ENCODE measurements around the gene RNPS1. TPM values are rescaled to one million over a fixed set of nuclear protein-coding genes. Genes with fewer than 3 reads are reported as not detected.

The RNPS1 gene
- total RNA-seq, 4 donors from 2014 or later, result 101 to 127 (median 114) TPM

DNA sequence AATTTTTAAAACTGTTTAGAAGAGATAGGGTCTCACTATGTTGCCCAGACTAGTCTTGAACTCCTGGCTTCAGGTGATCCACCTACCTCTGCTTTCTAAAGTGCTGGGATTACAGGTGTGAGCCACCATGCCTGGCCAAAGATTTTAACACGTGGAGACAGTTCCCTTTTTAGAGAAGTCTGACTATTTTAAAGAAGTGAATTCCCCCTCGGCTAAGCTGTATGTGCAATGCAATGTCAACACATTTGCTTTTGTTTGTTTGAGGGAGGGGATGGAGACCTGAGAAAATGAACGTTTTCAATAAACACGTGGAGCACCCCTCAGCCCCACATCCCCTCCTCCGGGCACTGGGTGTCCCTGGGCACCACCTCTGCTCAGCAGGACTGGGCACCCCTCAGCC, 14.3 kb upstream of the RNPS1 start:
- WGBS, 2 donors, result 67 to 80% methylated on average over 5 of the region's 5 CpGs
- Histone ChIP-seq H3K9me3 (no peaks in the 10 kb centered on the region), H3K27ac (no peak overlapping the region), H3K4me1 (peaks cover 0 to 3% (median 0%) of the 10 kb centered on the region in 4 donors), H3K4me3 (no peak overlapping the region), H3K36me3 (peaks cover 0 to 93% (median 0%) of the 10 kb centered on the region in 3 donors), H3K27me3 (no peaks in the 10 kb centered on the region)
- TF ChIP-seq, protein P1, sequence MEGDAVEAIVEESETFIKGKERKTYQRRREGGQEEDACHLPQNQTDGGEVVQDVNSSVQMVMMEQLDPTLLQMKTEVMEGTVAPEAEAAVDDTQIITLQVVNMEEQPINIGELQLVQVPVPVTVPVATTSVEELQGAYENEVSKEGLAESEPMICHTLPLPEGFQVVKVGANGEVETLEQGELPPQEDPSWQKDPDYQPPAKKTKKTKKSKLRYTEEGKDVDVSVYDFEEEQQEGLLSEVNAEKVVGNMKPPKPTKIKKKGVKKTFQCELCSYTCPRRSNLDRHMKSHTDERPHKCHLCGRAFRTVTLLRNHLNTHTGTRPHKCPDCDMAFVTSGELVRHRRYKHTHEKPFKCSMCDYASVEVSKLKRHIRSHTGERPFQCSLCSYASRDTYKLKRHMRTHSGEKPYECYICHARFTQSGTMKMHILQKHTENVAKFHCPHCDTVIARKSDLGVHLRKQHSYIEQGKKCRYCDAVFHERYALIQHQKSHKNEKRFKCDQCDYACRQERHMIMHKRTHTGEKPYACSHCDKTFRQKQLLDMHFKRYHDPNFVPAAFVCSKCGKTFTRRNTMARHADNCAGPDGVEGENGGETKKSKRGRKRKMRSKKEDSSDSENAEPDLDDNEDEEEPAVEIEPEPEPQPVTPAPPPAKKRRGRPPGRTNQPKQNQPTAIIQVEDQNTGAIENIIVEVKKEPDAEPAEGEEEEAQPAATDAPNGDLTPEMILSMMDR (IDR thresholded peaks at IDR 0.05), result no peak
- TF ChIP-seq EP300 (IDR thresholded peaks at IDR 0.05) (no peak), POLR2A (IDR thresholded peaks at IDR 0.05) (no peak)
- no peak for DNase-seq (ENCODE audit: low spot score in 2 of 2)

DNA sequence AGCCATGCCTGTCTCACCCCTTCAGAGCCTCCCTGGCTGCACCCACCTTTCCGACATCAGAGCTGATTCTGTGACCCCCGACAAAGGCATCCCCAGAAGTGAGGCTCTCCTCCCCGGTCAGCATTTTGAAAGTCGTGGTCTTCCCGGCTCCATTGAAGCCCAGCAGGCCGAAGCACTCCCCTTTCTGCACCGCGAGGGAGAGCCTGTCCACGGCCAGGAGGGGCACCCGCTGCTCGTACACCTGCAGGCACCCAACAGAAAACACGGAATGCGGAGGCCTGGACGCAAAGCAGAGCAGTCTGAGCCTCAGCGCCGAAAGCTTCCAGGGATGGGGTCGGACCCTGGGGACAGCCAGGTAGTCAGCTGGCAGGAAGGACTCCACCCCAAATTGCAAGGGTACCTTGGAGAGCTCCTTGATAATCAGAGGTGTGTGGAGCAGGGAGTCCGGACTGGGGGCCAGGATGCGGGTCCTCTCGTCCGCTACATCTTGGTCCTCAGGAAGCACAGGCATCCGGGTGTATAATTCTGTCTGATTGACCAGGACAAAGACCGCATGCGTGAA, 13.1 kb upstream of the RNPS1 start:
- Histone ChIP-seq H3K9me3 (no peaks in the 10 kb centered on the region), H3K27me3 (no peaks in the 10 kb centered on the region), H3K4me1 (peaks cover 0 to under 1% (median 0%) of the 10 kb centered on the region in 4 donors), H3K27ac (no peak overlapping the region), H3K4me3 (no peak overlapping the region), H3K36me3 (peaks cover 0 to 93% (median 0%) of the 10 kb centered on the region in 3 donors)
- DNase-seq (ENCODE audit: low spot score in 2 of 2), result no peak
- 84 to 85% methylated on average over 20 to 24 of the region's 24 CpGs for WGBS, 2 donors
- no peak for TF ChIP-seq POLR2A (IDR thresholded peaks at IDR 0.05)
- TF ChIP-seq, protein P1 (IDR thresholded peaks at IDR 0.05), result no peak
- TF ChIP-seq EP300 (IDR thresholded peaks at IDR 0.05), result no peak

DNA sequence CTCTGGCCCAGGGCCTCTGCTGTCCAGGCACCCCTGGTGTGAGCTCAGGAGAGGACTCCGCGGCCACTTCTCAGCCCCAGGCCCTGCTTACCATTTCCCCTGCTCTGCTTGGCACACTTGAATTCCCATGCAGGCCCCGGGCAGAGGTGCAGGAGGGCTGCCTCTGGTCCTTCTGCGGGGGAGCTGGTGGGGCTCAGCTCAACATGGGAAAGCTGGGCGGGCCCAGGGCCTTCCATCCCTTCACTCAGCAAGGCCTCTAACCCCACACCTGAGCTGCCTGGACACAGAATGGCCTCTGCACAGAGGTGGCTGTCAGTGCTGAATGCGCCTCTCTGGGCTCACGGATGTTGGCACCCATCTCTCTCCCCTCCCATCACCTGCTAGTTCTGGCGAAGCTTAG, 12.5 kb upstream of the RNPS1 start:
- no peaks in the 10 kb centered on the region for H3K9me3 ChIP-seq
- H3K4me3 ChIP-seq, result no peak overlapping the region
- H3K27ac ChIP-seq, result no peak overlapping the region
- TF ChIP-seq, protein P1 (IDR thresholded peaks at IDR 0.05), result no peak
- H3K36me3 ChIP-seq, result peaks cover 0 to 93% (median 0%) of the 10 kb centered on the region in 3 donors
- DNase-seq (ENCODE audit: low spot score in 2 of 2), result no peak
- H3K4me1 ChIP-seq, result no peaks in the 10 kb centered on the region
- 80 to 88% methylated on average over 5 to 8 of the region's 8 CpGs for WGBS, 2 donors
- no peaks in the 10 kb centered on the region for H3K27me3 ChIP-seq

DNA sequence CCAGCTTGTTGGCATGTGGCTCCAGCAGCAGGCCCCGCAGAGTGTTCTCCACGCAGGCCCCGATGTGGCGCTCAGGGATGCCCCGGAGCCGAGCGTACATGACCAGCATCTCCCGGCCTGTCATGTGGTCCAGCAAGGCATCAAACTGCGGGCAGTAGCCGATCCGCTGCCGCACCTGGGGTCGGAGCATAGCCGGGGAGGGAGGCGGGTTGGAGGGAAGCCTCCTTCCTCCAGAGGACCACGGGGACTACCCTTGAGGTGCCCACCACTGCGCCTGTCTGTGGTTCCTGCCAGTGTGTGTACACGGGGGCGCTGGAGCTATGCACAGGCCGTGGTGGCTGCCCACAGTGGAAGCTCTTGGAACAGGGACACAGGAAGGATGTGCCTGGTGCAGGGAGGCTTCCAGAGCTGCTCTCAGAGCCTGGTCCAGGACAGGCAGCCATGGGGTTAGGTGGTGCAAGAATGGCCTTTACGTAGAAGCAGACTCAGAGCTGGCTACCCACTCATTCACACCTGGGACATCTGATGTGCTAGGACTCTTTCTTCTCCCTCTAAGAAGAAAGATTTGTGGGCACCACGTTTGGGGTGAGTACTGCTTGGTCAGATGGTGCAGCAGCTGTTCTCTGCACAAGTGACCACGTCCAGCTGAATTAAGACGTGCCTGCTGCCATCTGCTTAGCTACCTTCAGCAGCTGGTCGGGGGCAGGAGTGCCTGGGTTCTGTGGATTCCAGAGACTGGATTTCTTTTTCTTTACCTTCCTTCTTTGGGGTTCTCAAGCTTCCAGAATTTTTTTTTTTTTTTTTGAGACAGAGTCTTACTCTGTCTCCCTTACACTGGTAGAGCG, 11.3 kb upstream of the RNPS1 start:
- WGBS, 2 donors, result 87% methylated on average over 22 to 26 of the region's 26 CpGs
- Histone ChIP-seq H3K4me1 (no peaks in the 10 kb centered on the region), H3K27ac (no peak overlapping the region), H3K27me3 (no peaks in the 10 kb centered on the region), H3K9me3 (no peaks in the 10 kb centered on the region), H3K4me3 (no peak overlapping the region), H3K36me3 (peaks cover 0 to 85% (median 0%) of the 10 kb centered on the region in 3 donors)
- DNase-seq (ENCODE audit: low spot score in 2 of 2), result no peak
- TF ChIP-seq, protein P1 (IDR thresholded peaks at IDR 0.05), result no peak
- TF ChIP-seq POLR2A (IDR thresholded peaks at IDR 0.05) (no peak), EP300 (IDR thresholded peaks at IDR 0.05) (no peak)

DNA sequence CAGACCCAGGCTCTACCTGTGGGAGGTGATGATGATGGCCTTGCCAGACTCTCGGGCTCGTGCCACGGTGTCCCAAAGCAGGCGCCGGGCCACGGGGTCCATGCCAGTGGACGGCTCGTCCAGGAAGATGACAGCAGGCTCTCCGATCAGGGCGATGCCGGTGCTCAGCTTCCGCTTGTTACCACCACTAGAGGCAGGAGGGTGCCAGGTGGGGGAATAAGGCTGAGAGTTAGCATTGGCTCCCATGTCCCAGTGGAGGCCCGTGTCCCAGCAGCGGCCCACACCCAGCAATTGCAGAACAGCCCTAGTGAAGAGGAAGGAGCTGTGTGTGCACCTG, 10.3 kb upstream of the RNPS1 start:
- H3K27me3 ChIP-seq, result no peaks in the 10 kb centered on the region
- TF ChIP-seq, protein P1 (IDR thresholded peaks at IDR 0.05), result no peak
- TF ChIP-seq POLR2A (IDR thresholded peaks at IDR 0.05) (no peak), EP300 (IDR thresholded peaks at IDR 0.05) (no peak)
- H3K27ac ChIP-seq, result no peak overlapping the region
- H3K9me3 ChIP-seq, result no peaks in the 10 kb centered on the region
- peaks cover 0 to 4% (median 0%) of the 10 kb centered on the region in 4 donors for H3K4me1 ChIP-seq
- no peak overlapping the region for H3K4me3 ChIP-seq
- peaks cover 0 to 81% (median 0%) of the 10 kb centered on the region in 3 donors for H3K36me3 ChIP-seq
- WGBS, 2 donors, result 78 to 80% methylated on average over 7 to 9 of the region's 14 CpGs
- DNase-seq (ENCODE audit: low spot score in 2 of 2), result no peak
